DOHH2 (cell line): Measurements from ENCODE around the gene SLC25A23.

Experiments used
- H3F3A ChIP-seq: fragments of 200-600 bp; sonication (generic), shearing (Covaris generic); 2 replicates; pipeline ENCODE4 v1.6.0; 2016; ENCODE audit warnings: antibody characterized with exemption, mild to moderate bottlenecking; ENCODE audit not compliant: control insufficient read depth, insufficient read depth
- H3K27ac ChIP-seq: fragments of 200-600 bp; sonication (generic); 2 replicates; pipeline ENCODE4 v1.5.1; 2014; ENCODE audit warnings: low read depth, mild to moderate bottlenecking, low read length, moderate library complexity
- H3K27me3 ChIP-seq: fragments of 200-600 bp; sonication (generic); 2 replicates; pipeline ENCODE4 v1.6.1; 2014; ENCODE audit warnings: mild to moderate bottlenecking, low read length, mixed read lengths; ENCODE audit not compliant: control insufficient read depth
- H3K36me3 ChIP-seq: fragments of 200-600 bp; sonication (generic); 2 replicates; pipeline ENCODE4 v1.6.1; 2014; ENCODE audit warnings: mild to moderate bottlenecking, low read length, moderate library complexity, mixed read lengths; ENCODE audit not compliant: control insufficient read depth
- H3K4me1 ChIP-seq: fragments of 200-600 bp; sonication (generic); 2 replicates; pipeline ENCODE4 v1.6.1; 2014; ENCODE audit warnings: mild to moderate bottlenecking, low read length, mixed read lengths; ENCODE audit not compliant: control insufficient read depth
- H3K4me2 ChIP-seq: fragments of 200-600 bp; sonication (generic); 2 replicates; pipeline ENCODE4 v1.6.0; 2014; ENCODE audit warnings: mild to moderate bottlenecking, low read length, moderate library complexity
- H3K4me3 ChIP-seq: fragments of 200-600 bp; sonication (generic); 2 replicates; pipeline ENCODE4 v1.5.1; 2014; ENCODE audit warnings: mild to moderate bottlenecking, low read length, mixed read lengths
- H3K79me2 ChIP-seq: fragments of 200-600 bp; sonication (generic); 2 replicates; pipeline ENCODE4 v1.6.1; 2014; ENCODE audit warnings: mild to moderate bottlenecking, low read length, mixed read lengths; ENCODE audit not compliant: control insufficient read depth
- H3K9me2 ChIP-seq: fragments of 200-600 bp; sonication (generic); replicated peaks from 2 replicates; pipeline ENCODE4 v1.6.1; 2014; ENCODE audit warnings: mild to moderate bottlenecking, low read length, mixed read lengths; ENCODE audit not compliant: control insufficient read depth
- H3K9me3 ChIP-seq: fragments of 200-600 bp; sonication (generic); 2 replicates; pipeline ENCODE4 v1.6.1; 2014; ENCODE audit warnings: antibody characterized with exemption, low read length, mixed read lengths; ENCODE audit not compliant: control insufficient read depth, insufficient read depth
- H4K20me1 ChIP-seq: fragments of 200-600 bp; sonication (generic); 2 replicates; pipeline ENCODE4 v1.6.0; 2014; ENCODE audit warnings: low read depth, mild to moderate bottlenecking, antibody characterized with exemption, low read length, moderate library complexity; ENCODE audit not compliant: control insufficient read depth, insufficient read depth
- EZH2phosphoT487 ChIP-seq: fragments of 200-600 bp; sonication (generic); IDR thresholded peaks from 2 replicates; pipeline ENCODE4 v1.6.1; 2017; ENCODE audit warnings: borderline replicate concordance, mild to moderate bottlenecking, antibody characterized with exemption, low read length, moderate library complexity, mixed read lengths
- TF ChIP-seq, protein P1 (sequence below): fragments of 200-600 bp; sonication (generic); IDR thresholded peaks from one replicate; pipeline ENCODE4 v1.5.1; 2014; ENCODE audit warnings: antibody characterized with exemption, mild to moderate bottlenecking, low read depth, low read length; ENCODE audit not compliant: poor library complexity, severe bottlenecking

Gene SLC25A23

DNA sequence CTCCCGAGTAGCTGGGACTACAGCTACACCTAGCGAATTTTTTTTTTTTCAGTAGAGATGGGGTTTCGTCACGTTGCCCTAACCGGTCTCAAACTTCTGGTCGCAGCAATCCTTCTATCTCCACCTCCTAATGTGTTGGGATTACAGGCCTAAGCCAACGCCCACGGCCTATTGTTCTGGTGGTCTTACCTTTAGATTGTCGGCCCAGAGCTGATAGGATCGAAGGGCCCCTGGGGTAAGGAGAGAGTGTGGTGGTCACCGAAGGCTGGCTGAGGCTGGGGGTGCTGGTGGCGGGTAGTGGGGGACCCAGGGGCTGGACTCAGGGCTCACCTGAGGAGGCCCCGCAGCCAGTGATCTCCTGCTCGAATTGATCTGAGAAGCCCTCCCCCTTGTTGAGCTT lies 11.5 kb upstream of the SLC25A23 start:
- Histone ChIP-seq H3K79me2 (no peaks in the 10 kb centered on the region), H3K4me2 (no peak overlapping the region), H3K9me2 (no peaks in the 10 kb centered on the region), H3K9me3 (no peaks in the 10 kb centered on the region), H3K27me3 (no peaks in the 10 kb centered on the region), H3K27ac (no peak overlapping the region), H4K20me1 (no peaks in the 10 kb centered on the region), H3K4me1 (no peaks in the 10 kb centered on the region), H3F3A (no peaks in the 10 kb centered on the region), H3K4me3 (no peak overlapping the region), H3K36me3 (peaks cover 11% of the 10 kb centered on the region)
- no peak for TF ChIP-seq EZH2phosphoT487
- TF ChIP-seq, protein P1, sequence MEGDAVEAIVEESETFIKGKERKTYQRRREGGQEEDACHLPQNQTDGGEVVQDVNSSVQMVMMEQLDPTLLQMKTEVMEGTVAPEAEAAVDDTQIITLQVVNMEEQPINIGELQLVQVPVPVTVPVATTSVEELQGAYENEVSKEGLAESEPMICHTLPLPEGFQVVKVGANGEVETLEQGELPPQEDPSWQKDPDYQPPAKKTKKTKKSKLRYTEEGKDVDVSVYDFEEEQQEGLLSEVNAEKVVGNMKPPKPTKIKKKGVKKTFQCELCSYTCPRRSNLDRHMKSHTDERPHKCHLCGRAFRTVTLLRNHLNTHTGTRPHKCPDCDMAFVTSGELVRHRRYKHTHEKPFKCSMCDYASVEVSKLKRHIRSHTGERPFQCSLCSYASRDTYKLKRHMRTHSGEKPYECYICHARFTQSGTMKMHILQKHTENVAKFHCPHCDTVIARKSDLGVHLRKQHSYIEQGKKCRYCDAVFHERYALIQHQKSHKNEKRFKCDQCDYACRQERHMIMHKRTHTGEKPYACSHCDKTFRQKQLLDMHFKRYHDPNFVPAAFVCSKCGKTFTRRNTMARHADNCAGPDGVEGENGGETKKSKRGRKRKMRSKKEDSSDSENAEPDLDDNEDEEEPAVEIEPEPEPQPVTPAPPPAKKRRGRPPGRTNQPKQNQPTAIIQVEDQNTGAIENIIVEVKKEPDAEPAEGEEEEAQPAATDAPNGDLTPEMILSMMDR = no peak

DNA sequence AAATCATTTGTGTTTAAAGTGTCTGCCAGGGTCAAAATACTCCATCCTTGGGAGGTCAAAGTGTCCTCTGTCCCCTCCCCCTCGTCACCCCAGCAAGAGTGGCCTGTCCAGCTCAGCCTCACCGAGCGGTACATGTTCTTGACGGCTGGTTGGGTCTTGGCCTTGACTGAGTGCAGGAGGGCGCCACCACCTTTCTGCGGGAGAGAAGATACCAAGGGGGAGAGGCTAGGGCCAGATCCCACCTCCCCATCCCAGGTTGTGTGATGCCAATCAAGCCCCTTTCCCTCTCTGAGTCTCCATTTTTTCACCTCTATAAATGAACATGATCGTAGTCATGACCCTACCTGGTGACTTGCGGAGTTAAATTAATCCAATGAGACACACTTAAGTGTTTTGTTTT lies 10.6 kb upstream of the SLC25A23 start:
- H3K9me3 ChIP-seq = no peaks in the 10 kb centered on the region
- H4K20me1 ChIP-seq = no peaks in the 10 kb centered on the region
- H3K36me3 ChIP-seq = peaks cover 3% of the 10 kb centered on the region
- no peaks in the 10 kb centered on the region for H3K4me1 ChIP-seq
- H3K4me2 ChIP-seq = no peak overlapping the region
- no peak overlapping the region for H3K27ac ChIP-seq
- H3K79me2 ChIP-seq = no peaks in the 10 kb centered on the region
- TF ChIP-seq EZH2phosphoT487 = no peak
- TF ChIP-seq, protein P1 = no peak
- H3K9me2 ChIP-seq = no peaks in the 10 kb centered on the region
- H3K4me3 ChIP-seq = no peak overlapping the region
- H3F3A ChIP-seq = no peaks in the 10 kb centered on the region
- H3K27me3 ChIP-seq = no peaks in the 10 kb centered on the region

DNA sequence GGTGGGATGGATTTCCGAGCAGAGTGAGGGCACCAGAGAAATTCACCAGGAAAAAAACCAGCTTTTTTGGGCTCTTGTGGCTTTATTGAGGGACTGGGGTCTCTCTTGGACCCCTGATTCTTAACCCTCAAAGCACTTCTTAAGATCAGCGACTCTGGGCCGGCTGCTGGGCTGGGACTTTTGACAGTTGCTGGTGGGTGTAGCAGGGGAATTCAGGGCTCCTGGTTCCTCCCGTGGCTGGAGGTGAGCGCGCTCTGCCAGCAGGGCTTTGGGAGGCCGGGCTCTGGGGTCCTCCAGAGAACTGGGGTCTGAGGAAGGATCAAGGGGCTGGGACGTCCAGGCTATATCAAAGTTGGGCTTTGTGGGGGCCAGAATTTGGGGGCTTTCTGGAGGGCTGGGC lies 7.8 kb upstream of the SLC25A23 start:
- no peaks in the 10 kb centered on the region for H3K27me3 ChIP-seq
- H4K20me1 ChIP-seq = no peaks in the 10 kb centered on the region
- H3F3A ChIP-seq = no peaks in the 10 kb centered on the region
- no peaks in the 10 kb centered on the region for H3K36me3 ChIP-seq
- H3K79me2 ChIP-seq = no peaks in the 10 kb centered on the region
- no peak for TF ChIP-seq EZH2phosphoT487
- TF ChIP-seq, protein P1 = no peak
- no peaks in the 10 kb centered on the region for H3K4me1 ChIP-seq
- H3K4me3 ChIP-seq = no peak overlapping the region
- H3K9me3 ChIP-seq = no peaks in the 10 kb centered on the region
- H3K27ac ChIP-seq = no peak overlapping the region
- H3K4me2 ChIP-seq = no peak overlapping the region
- no peaks in the 10 kb centered on the region for H3K9me2 ChIP-seq
